GM12874 (cell line): Measurements from ENCODE around the gene LYPD4.

Experiments
- TF ChIP-seq, protein P1 (sequence below): IDR thresholded peaks from 2 replicates; pipeline ENCODE4 v1.5.1; 2011; ENCODE audit warnings: low read depth, mild to moderate bottlenecking, control low read depth, low read length, moderate library complexity; ENCODE audit not compliant: insufficient read depth

Gene LYPD4

DNA sequence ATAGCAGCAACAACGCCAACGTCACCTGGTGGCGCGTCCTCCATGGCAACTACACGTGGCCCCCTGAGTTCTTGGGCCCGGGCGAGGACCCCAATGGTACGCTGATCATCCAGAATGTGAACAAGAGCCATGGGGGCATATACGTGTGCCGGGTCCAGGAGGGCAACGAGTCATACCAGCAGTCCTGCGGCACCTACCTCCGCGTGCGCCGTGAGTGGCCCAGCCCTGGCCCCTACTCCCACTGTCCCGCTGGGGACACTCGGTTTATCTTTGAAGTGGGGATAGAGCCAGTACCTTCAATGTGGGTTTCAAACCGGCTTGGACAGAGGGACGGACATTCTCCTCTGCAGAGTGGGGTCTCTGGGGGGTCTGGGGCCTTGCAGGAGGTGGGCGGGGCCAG, 34.6 kb upstream of the LYPD4 start:
- TF ChIP-seq, protein P1, sequence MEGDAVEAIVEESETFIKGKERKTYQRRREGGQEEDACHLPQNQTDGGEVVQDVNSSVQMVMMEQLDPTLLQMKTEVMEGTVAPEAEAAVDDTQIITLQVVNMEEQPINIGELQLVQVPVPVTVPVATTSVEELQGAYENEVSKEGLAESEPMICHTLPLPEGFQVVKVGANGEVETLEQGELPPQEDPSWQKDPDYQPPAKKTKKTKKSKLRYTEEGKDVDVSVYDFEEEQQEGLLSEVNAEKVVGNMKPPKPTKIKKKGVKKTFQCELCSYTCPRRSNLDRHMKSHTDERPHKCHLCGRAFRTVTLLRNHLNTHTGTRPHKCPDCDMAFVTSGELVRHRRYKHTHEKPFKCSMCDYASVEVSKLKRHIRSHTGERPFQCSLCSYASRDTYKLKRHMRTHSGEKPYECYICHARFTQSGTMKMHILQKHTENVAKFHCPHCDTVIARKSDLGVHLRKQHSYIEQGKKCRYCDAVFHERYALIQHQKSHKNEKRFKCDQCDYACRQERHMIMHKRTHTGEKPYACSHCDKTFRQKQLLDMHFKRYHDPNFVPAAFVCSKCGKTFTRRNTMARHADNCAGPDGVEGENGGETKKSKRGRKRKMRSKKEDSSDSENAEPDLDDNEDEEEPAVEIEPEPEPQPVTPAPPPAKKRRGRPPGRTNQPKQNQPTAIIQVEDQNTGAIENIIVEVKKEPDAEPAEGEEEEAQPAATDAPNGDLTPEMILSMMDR: no peak

GRCh38 chr19:41877916-41878905, 33.7 kb upstream of the LYPD4 start:
- TF ChIP-seq, protein P1: 0 out of 2 replicates have a peak, but pooled peaks have one; percentile 7

GRCh38 chr19:41876847-41877832, 32.7 kb upstream of the LYPD4 start, which contains the start of gene CD79A:
Gene CD79A, plus strand, starts transcription at chr19:41877279. Its CDS starts 26 bp downstream, at chr19:41877305.
- TF ChIP-seq, protein P1: no peak

- TF ChIP-seq, protein P1: peak; percentile 82
Measured at GRCh38 chr19:41872775-41873647, 28.5 kb upstream of the LYPD4 start.

DNA sequence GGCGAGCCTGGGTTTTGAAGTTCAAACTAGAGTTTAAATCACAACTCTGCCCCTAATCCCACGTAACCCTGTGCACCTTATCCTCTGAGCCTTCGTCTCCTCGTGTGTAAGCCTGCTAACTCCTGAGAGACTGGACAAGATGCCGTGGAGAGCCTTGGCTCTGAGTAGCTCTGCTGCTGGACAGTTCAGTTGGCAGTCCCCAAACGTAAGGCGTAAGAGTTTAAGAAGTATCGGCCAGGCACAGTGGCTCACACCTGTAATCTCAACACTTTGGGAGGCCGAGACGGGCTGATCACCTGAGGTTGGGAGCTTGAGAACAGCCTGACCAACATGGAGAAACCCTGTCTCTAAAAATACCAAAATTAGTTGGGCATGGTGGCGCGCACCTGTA, 27.9 kb upstream of the LYPD4 start:
- TF ChIP-seq, protein P1: no peak

- TF ChIP-seq, protein P1: no peak
Measured at GRCh38 chr19:41871573-41872383, 27.3 kb upstream of the LYPD4 start.
